Measurements from ENCODE around the gene SIL1.

SIL1 gene

DNA sequence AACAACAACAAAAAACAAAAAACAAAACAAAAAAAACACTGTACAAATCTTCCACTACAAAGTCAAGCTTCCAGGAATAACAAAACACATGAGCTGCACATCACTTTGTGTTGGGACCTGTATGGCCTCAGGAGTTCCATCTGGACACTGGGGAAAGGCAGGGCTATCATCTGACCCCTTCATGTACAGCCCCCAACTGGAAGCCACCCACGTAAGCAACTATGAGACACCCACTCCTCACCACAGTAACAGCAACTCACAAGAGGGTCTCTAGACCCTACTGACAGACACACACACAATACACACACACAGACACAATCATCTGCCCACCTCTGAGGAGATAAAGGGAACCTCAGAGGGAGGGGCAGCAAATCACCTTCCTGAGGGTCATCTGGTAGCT, 241.4 kb downstream of the SIL1 start:
- no peak for DNase-seq (ENCODE audit: low read depth in 2 of 2)

DNA sequence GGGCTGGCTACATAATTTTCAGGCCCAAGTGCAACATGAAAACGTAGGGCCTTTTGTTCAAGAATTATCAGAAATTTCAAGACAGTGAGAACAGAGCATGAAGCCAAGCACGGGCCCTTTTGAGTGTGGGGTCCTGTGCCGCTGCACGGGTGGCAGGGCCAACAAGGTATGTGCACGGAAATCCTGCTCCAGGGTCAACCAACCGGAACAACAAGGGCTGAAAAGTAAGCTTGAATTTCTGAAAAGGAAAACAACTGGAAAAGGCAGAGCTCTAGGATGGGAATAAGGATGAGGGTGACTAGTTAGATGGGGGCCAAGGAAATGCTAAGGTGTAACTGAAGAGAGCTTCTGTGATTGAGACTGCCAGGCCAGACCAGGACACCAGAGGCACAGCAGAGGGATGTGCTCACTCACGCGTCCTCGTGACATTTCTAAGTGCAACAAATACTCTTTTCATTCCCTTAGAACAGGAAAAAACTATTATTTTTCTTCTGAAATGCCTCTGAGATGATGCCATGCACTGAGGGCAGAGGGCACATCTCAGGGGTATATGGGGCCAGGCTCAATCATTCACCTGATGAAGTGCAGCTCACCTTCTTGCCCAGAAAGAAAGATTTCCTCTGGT, 242.4 kb downstream of the SIL1 start:
- no peak for DNase-seq (ENCODE audit: low read depth in 2 of 2)

DNA sequence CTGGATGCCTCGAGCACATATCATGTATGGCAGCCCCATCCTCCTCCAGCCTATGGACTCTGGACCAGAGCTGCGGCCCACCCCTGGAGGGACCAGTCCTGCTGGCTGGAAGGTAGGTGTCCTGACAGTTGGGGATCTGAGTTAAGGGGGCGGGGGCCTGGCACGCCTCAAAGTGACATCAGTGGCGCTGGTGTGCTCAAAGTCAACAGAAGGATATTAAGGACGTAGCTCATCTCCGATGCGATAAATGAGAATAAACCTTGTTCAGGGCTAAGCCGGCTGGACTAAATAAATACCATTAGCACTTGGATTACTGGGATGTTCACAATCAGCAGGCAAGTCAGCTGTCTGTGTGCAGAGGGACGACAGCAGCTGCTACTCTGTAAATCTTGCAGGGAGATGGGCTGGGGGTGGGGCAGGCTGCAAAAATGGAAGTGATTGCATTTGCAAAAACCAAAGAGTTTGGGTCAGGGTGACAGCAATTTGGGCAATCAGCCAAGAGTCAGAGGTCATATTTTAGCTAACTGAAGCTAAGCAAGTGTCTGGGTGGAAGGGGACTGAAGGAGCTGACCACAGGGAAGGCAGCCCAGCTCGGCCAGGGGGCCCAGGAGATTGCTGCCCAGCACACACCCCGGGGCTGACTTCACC, 243.0 kb downstream of the SIL1 start:
- DNase-seq (ENCODE audit: low read depth in 2 of 2): no peak

DNA sequence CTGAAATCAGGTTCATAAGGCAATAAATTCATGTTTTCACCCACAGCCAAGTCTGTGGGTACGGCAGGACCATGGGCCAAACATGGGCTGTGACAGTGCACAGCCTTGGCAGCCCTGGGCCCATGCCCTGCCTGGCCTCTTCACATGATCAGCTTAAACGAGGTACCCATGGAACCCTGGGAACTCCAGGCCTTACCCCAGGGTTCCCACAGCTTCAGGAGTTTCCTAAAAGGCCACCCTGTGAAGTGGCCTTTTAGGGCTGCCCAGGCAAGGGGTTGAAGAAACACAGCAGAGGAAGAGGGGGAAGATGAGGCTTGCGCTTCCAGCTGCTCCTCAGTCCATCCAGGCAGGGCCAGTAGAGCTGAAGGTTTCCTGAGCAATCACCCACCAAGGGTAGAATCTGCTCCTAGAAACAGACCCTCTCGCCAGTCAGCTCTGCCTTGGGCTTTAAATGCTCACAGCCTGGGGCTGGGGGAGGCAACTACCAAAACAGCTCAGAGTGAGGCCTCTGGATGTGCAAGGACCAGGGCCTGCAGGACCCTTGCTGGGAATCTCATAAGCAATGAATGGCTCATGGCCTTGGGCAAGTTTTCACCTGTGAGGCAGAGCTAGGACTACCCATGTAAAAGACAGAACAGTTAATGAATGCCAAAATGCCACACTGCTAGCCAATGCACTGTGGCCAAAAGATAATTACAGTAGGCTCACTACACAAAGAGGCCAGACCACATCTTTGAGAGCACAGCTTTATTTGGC, 243.7 kb downstream of the SIL1 start:
- DNase-seq (ENCODE audit: low read depth in 2 of 2): no peak

GRCh38 chr5:138953387-138954256, 244.5 kb downstream of the SIL1 start:
- no peak for DNase-seq (ENCODE audit: low read depth in 2 of 2)

DNA sequence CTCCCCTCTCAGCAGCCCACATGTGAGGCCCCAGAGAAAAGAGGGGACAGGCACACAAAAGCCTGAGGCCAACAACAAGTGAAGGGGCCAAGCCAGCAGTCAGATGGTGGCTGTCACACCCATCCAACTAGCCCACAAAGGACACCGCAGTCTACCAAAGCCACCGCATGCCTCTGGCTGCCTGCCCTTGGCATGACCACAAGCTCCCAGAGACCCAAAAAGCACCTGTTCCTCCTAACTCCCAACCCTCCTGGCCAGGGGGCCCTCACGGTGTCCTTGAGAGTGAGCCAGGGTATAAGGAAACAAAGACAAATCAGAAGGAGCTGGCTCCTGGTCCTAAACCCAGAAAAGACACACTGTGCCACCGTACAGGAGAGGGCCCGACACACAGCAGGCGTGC, 245.2 kb downstream of the SIL1 start:
- DNase-seq (ENCODE audit: low read depth in 2 of 2): no peak

GRCh38 chr5:138951986-138952735, 246.0 kb downstream of the SIL1 start:
- DNase-seq (ENCODE audit: low read depth in 2 of 2): no peak

GRCh38 chr5:138951091-138951985, 246.8 kb downstream of the SIL1 start:
- no peak for DNase-seq (ENCODE audit: low read depth in 2 of 2)

DNA sequence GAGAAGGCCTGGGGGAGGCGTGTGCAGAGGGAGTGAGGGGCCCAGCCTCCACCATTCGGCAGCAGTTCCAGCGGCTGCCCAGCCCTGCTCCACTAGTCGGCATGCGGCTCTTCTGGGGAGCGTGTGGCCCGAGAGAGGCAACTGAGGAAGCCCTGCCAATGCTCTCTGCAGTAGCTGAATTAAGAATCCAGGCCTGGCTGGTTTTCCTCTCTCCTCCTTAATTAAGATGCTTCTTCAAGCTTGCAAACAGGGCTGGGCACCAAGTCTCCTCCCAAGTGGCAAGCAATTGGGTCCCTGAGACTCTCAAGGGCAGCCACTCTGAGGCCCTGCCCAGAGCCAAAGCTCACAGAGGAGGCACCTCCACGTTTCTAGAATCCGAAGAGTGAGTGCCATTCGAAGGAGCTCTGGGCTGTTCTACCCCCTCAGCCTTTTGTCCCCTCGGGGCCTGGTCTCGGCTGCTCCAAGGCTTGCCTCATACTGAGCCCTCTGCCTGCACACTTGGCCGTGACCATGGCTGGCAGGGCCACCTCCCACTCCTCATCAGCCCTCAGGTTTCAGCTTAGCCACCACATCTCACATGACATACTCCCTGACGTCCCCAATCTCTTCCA, 247.6 kb downstream of the SIL1 start:
- DNase-seq (ENCODE audit: low read depth in 2 of 2): no peak

GRCh38 chr5:138949988-138950387, 248.2 kb downstream of the SIL1 start:
- no peak for DNase-seq (ENCODE audit: low read depth in 2 of 2)

DNA sequence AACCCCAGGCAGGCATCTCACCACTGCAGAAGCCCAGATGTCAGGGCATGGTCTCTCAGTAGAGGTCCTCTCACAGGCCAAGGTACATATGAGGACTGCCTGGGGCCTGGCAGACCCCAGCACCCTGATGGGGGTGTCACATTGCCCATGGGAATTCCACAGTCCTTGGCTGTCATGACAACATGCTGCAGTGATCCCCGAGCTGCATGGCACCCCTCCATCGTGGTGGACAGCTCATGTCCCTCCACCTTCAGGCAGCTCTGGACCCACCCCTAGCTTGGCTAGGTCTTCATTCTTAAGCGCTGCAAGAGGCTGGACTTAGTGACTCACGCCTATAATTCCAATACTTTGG, 249.0 kb downstream of the SIL1 start:
- no peak for DNase-seq (ENCODE audit: low read depth in 2 of 2)

GRCh38 chr5:138948471-138949222, 249.5 kb downstream of the SIL1 start:
- no peak for DNase-seq (ENCODE audit: low read depth in 2 of 2)

DNA sequence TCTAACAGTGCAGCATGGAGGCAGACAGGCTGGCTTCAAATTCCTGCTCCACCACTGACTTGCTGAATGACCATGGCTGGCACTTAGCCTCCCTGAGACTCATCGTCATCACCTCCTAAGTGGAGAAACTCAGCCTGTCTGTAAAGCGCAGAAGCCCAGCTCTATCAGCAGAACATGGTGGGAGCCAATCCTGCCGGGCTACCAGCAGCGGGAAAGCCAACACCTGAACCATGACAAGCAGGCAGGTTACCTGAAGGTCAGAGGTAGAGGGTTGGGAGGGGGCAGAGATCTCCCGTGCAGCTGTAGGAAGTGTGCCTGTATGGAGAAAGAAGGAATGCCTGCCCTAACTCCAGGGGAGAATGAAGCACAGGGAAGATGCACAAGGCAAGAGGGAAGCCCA, 250.4 kb downstream of the SIL1 start:
- no peak for DNase-seq (ENCODE audit: low read depth in 2 of 2)

- no peak for DNase-seq (ENCODE audit: low read depth in 2 of 2)
Observed at GRCh38 chr5:138946831-138947560, 251.2 kb downstream of the SIL1 start.

DNA sequence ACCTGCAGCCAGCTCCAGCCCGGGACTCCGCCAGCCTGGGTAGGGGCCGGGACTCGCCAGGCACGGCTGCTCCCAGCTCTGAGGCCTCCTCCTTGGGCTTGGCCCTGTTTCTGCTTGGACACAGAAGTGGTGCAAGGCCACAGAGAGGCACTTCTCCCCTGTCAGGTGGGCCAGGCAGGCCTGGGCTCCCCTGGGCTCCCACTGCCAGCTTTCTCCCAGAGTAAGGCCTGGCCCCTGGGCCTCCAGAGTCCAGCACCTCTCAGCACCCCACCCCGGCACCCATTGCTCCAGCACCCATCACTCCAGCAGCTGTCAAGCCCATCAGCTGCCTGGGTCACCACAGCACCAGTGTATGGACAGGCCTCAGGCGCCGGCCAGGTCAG, 251.9 kb downstream of the SIL1 start:
- no peak for DNase-seq (ENCODE audit: low read depth in 2 of 2)

GRCh38 chr5:138945421-138946240, 252.5 kb downstream of the SIL1 start:
- DNase-seq (ENCODE audit: low read depth in 2 of 2): no peak

- DNase-seq (ENCODE audit: low read depth in 2 of 2): no peak
Observed at GRCh38 chr5:138944527-138945322, 253.4 kb downstream of the SIL1 start.
